GM23338 (cell line): ENCODE data around the gene GAREM1. TPM values are rescaled to one million over a fixed set of nuclear protein-coding genes. Genes with fewer than 3 reads are reported as not detected.

Source experiments
- ATAC-seq: fragments of 200-7000 bp; cut with Tn5 transposase; 3 replicates; pipeline ENCODE4 v1.9.1; 2020
- DNase-seq: peaks from one replicate; pipeline ENCODE4 v3.0.0-alpha.2; 2015; ENCODE audit warnings: low spot score
- H2AFZ ChIP-seq: fragments of 200-600 bp; sonication (generic); 2 replicates; pipeline ENCODE4 v1.8.0; 2016; ENCODE audit warnings: antibody characterized with exemption, mild to moderate bottlenecking, moderate library complexity
- H3F3A ChIP-seq: fragments of 200-600 bp; sonication (generic); replicated peaks from 2 replicates; pipeline ENCODE4 v1.8.0; 2017; ENCODE audit warnings: antibody characterized with exemption, mixed run types, low read depth
- H3K27ac ChIP-seq: fragments of 200-600 bp; sonication (generic); 2 replicates; pipeline ENCODE4 v1.6.1; 2016; ENCODE audit warnings: low read depth
- H3K27me3 ChIP-seq: fragments of 200-600 bp; sonication (generic); 2 replicates; pipeline ENCODE4 v1.8.0; 2016; ENCODE audit warnings: mild to moderate bottlenecking, mixed run types, moderate library complexity; ENCODE audit not compliant: insufficient read depth
- H3K36me3 ChIP-seq: fragments of 200-600 bp; sonication (generic); 2 replicates; pipeline ENCODE4 v1.8.0; 2016; ENCODE audit warnings: mild to moderate bottlenecking; ENCODE audit not compliant: insufficient read depth
- H3K4me1 ChIP-seq: fragments of 200-600 bp; sonication (generic); 2 replicates; pipeline ENCODE4 v1.8.0; 2016; ENCODE audit warnings: mild to moderate bottlenecking, moderate library complexity; ENCODE audit not compliant: insufficient read depth
- H3K4me2 ChIP-seq: fragments of 200-600 bp; sonication (generic); 2 replicates; pipeline ENCODE4 v1.7.1; 2017; ENCODE audit warnings: mixed run types
- H3K4me3 ChIP-seq: fragments of 200-600 bp; sonication (generic); 2 replicates; pipeline ENCODE4 v1.6.1; 2016; ENCODE audit warnings: mixed run types
- H3K79me2 ChIP-seq: fragments of 200-600 bp; sonication (generic); replicated peaks from 2 replicates; pipeline ENCODE4 v1.8.0; 2017; ENCODE audit warnings: mild to moderate bottlenecking; ENCODE audit not compliant: insufficient read depth
- H3K9me2 ChIP-seq: fragments of 200-600 bp; sonication (generic); 2 replicates; pipeline ENCODE4 v1.8.0; 2017; ENCODE audit not compliant: insufficient read depth
- H4K20me1 ChIP-seq: fragments of 200-600 bp; sonication (generic); replicated peaks from 2 replicates; pipeline ENCODE4 v1.8.0; 2017; ENCODE audit warnings: mild to moderate bottlenecking; ENCODE audit not compliant: insufficient read depth
- H3K27ac Mint-ChIP-seq: 2 replicates; pipeline ENCODE4 v1.8.0; 2020; ENCODE audit warnings: inconsistent platforms, mild to moderate bottlenecking, moderate library complexity, mixed read lengths
- H3K27me3 Mint-ChIP-seq: 3 replicates; pipeline ENCODE4 v1.8.0; 2022; ENCODE audit warnings: low read depth, mild to moderate bottlenecking, moderate library complexity, mixed read lengths, inconsistent platforms; ENCODE audit not compliant: insufficient read depth, poor library complexity
- H3K36me3 Mint-ChIP-seq: 3 replicates; pipeline ENCODE4 v1.8.0; 2021; ENCODE audit warnings: low read depth, mild to moderate bottlenecking, inconsistent platforms, moderate library complexity, mixed read lengths
- H3K4me1 Mint-ChIP-seq: 3 replicates; pipeline ENCODE4 v1.8.0; 2020; ENCODE audit warnings: mild to moderate bottlenecking, inconsistent platforms, mixed read lengths
- H3K4me3 Mint-ChIP-seq: 3 replicates; pipeline ENCODE4 v1.8.0; 2021; ENCODE audit warnings: moderate library complexity, mild to moderate bottlenecking, inconsistent platforms, mixed read lengths
- H3K9me3 Mint-ChIP-seq: 3 replicates; pipeline ENCODE4 v1.8.0; 2020; ENCODE audit warnings: moderate library complexity, mild to moderate bottlenecking, inconsistent platforms, mixed read lengths
- CREB1 ChIP-seq: fragments of 250-450 bp; sonication (Bioruptor Pico); IDR thresholded peaks from 2 replicates; pipeline ENCODE4 v1.5.0; 2020; ENCODE audit warnings: low read depth, mild to moderate bottlenecking, moderate library complexity
- ETS1 ChIP-seq: IDR thresholded peaks from 2 replicates; pipeline ENCODE4 v1.6.1; 2016; ENCODE audit warnings: antibody characterized with exemption
- EZH2 ChIP-seq: fragments of 200-600 bp; sonication (generic); IDR thresholded peaks from one replicate; pipeline ENCODE4 v1.8.0; 2017; ENCODE audit warnings: antibody characterized with exemption, mild to moderate bottlenecking, low read depth; ENCODE audit not compliant: unreplicated experiment
- EZH2phosphoT487 ChIP-seq: fragments of 200-600 bp; sonication (generic); IDR thresholded peaks from one replicate; pipeline ENCODE4 v1.8.1; 2018; ENCODE audit warnings: antibody characterized with exemption; ENCODE audit not compliant: unreplicated experiment
- JUNB ChIP-seq: IDR thresholded peaks from one replicate; pipeline ENCODE4 v1.6.1; 2016; ENCODE audit warnings: antibody characterized with exemption; ENCODE audit not compliant: unreplicated experiment
- NANOG ChIP-seq: IDR thresholded peaks from 2 replicates; pipeline ENCODE4 v1.6.1; 2016; ENCODE audit warnings: antibody characterized with exemption, borderline replicate concordance
- POLR2AphosphoS5 ChIP-seq: IDR thresholded peaks from 2 replicates; pipeline ENCODE4 v1.6.1; 2016; ENCODE audit warnings: antibody characterized with exemption, low read depth
- STAT1 ChIP-seq: IDR thresholded peaks from one replicate; pipeline ENCODE4 v1.6.1; 2016; ENCODE audit warnings: antibody characterized with exemption; ENCODE audit not compliant: unreplicated experiment
- ZNF114 ChIP-seq: fragments of 250-450 bp; sonication (Bioruptor Pico); IDR thresholded peaks from 2 replicates; pipeline ENCODE4 v1.5.0; 2020; ENCODE audit warnings: mild to moderate bottlenecking, moderate library complexity
- ZNF331 ChIP-seq: fragments of 250-450 bp; sonication (Bioruptor Pico); IDR thresholded peaks from 2 replicates; pipeline ENCODE4 v1.5.0; 2020; ENCODE audit warnings: low read depth, mild to moderate bottlenecking, moderate library complexity
- polyA plus RNA-seq: library from polyadenylated mRNA; unstranded; fragments of >200 nt; fragmentation: Nextera tagmentation; extraction: Ambion mirVana; gene quantifications from 2 replicates; pipeline ENCODE4 v1.2.1, GENCODE V29; 2016
- total RNA-seq: library from RNA; depleted of rRNA; stranded (reverse); fragments of >200 nt; shearing (Covaris generic); gene quantifications from 2 replicates; pipeline ENCODE4 v1.2.3, GENCODE V29; 2014
- TF ChIP-seq, protein P1 (sequence below), 2 experiments: fragments of 200-600 bp in 1 of 2; sonication (generic) in 1 of 2; conservative IDR thresholded peaks; 2 replicates each; pipeline versions ENCODE4 v1.5.1 to v1.6.1; 2016 to 2017; ENCODE audit warnings: antibody characterized with exemption in 2 of 2, low read depth in 2 of 2, mild to moderate bottlenecking in 2 of 2, moderate library complexity in 1 of 2
- TF ChIP-seq, protein P2 (sequence below): fragments of 250-450 bp; sonication (Bioruptor Pico); IDR thresholded peaks from 2 replicates; pipeline ENCODE4 v1.5.0; 2020; ENCODE audit warnings: mild to moderate bottlenecking, moderate library complexity
- TF ChIP-seq, protein P3 (sequence below): IDR thresholded peaks from one replicate; pipeline ENCODE4 v1.6.1; 2018; ENCODE audit warnings: antibody characterized with exemption; ENCODE audit not compliant: unreplicated experiment

GAREM1 gene
- total and polyA plus RNA-seq, 2 experiments from 2014 or later = 2.7 to 6.0 TPM

DNA sequence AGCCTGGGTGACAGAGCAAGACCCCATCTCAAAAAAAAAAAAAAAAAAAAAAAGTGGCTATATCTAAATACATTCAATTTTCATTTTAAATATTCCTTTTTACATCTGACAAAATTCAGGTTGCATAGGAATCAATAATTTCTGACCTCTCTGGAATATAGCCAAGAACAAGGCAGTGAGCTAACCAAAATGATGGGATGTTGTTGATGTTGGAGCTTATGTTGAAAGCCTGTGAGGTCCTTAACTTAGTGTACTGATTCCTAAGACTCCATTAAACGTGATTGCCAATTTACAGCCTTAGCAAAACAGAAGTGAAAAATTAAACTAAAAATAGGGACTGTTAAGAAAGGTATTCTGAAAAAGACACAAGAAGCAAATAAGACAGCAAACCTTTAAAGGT lies 171.2 kb downstream of the GAREM1 start:
- no peaks in the 10 kb centered on the region for H3K27me3 Mint-ChIP-seq
- no peak overlapping the region for H3K4me3 ChIP-seq
- H3K27me3 ChIP-seq = no peaks in the 10 kb centered on the region
- H3K9me2 ChIP-seq = no peaks in the 10 kb centered on the region
- no peak overlapping the region for H3K4me2 ChIP-seq
- H4K20me1 ChIP-seq = no peaks in the 10 kb centered on the region
- no peaks in the 10 kb centered on the region for H3K4me1 ChIP-seq
- H3K27ac Mint-ChIP-seq = no peak overlapping the region
- H2AFZ ChIP-seq = no peak overlapping the region
- TF ChIP-seq CREB1 (CRISPR knock-in tag) = no peak
- no peak for TF ChIP-seq ZNF331 (CRISPR knock-in tag)
- no peak for TF ChIP-seq EZH2
- TF ChIP-seq ZNF114 = no peak
- TF ChIP-seq POLR2AphosphoS5 = no peak
- TF ChIP-seq NANOG = no peak
- TF ChIP-seq, protein P1, sequence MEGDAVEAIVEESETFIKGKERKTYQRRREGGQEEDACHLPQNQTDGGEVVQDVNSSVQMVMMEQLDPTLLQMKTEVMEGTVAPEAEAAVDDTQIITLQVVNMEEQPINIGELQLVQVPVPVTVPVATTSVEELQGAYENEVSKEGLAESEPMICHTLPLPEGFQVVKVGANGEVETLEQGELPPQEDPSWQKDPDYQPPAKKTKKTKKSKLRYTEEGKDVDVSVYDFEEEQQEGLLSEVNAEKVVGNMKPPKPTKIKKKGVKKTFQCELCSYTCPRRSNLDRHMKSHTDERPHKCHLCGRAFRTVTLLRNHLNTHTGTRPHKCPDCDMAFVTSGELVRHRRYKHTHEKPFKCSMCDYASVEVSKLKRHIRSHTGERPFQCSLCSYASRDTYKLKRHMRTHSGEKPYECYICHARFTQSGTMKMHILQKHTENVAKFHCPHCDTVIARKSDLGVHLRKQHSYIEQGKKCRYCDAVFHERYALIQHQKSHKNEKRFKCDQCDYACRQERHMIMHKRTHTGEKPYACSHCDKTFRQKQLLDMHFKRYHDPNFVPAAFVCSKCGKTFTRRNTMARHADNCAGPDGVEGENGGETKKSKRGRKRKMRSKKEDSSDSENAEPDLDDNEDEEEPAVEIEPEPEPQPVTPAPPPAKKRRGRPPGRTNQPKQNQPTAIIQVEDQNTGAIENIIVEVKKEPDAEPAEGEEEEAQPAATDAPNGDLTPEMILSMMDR (conservative IDR thresholded peaks at IDR 0.05; ENCODE audit: low read depth in 2 of 2) = no peak
- no peak for TF ChIP-seq JUNB
- TF ChIP-seq EZH2phosphoT487 = no peak
- TF ChIP-seq ETS1 = no peak
- TF ChIP-seq, protein P2, sequence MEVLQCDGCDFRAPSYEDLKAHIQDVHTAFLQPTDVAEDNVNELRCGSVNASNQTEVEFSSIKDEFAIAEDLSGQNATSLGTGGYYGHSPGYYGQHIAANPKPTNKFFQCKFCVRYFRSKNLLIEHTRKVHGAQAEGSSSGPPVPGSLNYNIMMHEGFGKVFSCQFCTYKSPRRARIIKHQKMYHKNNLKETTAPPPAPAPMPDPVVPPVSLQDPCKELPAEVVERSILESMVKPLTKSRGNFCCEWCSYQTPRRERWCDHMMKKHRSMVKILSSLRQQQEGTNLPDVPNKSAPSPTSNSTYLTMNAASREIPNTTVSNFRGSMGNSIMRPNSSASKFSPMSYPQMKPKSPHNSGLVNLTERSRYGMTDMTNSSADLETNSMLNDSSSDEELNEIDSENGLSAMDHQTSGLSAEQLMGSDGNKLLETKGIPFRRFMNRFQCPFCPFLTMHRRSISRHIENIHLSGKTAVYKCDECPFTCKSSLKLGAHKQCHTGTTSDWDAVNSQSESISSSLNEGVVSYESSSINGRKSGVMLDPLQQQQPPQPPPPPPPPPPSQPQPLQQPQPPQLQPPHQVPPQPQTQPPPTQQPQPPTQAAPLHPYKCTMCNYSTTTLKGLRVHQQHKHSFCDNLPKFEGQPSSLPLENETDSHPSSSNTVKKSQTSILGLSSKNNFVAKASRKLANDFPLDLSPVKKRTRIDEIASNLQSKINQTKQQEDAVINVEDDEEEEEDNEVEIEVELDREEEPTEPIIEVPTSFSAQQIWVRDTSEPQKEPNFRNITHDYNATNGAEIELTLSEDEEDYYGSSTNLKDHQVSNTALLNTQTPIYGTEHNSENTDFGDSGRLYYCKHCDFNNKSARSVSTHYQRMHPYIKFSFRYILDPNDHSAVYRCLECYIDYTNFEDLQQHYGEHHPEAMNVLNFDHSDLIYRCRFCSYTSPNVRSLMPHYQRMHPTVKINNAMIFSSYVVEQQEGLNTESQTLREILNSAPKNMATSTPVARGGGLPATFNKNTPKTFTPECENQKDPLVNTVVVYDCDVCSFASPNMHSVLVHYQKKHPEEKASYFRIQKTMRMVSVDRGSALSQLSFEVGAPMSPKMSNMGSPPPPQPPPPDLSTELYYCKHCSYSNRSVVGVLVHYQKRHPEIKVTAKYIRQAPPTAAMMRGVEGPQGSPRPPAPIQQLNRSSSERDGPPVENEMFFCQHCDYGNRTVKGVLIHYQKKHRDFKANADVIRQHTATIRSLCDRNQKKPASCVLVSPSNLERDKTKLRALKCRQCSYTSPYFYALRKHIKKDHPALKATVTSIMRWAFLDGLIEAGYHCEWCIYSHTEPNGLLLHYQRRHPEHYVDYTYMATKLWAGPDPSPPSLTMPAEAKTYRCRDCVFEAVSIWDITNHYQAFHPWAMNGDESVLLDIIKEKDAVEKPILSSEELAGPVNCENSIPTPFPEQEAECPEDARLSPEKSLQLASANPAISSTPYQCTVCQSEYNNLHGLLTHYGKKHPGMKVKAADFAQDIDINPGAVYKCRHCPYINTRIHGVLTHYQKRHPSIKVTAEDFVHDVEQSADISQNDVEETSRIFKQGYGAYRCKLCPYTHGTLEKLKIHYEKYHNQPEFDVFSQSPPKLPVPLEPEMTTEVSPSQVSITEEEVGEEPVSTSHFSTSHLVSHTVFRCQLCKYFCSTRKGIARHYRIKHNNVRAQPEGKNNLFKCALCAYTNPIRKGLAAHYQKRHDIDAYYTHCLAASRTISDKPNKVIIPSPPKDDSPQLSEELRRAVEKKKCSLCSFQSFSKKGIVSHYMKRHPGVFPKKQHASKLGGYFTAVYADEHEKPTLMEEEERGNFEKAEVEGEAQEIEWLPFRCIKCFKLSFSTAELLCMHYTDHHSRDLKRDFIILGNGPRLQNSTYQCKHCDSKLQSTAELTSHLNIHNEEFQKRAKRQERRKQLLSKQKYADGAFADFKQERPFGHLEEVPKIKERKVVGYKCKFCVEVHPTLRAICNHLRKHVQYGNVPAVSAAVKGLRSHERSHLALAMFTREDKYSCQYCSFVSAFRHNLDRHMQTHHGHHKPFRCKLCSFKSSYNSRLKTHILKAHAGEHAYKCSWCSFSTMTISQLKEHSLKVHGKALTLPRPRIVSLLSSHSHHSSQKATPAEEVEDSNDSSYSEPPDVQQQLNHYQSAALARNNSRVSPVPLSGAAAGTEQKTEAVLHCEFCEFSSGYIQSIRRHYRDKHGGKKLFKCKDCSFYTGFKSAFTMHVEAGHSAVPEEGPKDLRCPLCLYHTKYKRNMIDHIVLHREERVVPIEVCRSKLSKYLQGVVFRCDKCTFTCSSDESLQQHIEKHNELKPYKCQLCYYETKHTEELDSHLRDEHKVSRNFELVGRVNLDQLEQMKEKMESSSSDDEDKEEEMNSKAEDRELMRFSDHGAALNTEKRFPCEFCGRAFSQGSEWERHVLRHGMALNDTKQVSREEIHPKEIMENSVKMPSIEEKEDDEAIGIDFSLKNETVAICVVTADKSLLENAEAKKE = no peak
- no peak for TF ChIP-seq STAT1
- TF ChIP-seq, protein P3, sequence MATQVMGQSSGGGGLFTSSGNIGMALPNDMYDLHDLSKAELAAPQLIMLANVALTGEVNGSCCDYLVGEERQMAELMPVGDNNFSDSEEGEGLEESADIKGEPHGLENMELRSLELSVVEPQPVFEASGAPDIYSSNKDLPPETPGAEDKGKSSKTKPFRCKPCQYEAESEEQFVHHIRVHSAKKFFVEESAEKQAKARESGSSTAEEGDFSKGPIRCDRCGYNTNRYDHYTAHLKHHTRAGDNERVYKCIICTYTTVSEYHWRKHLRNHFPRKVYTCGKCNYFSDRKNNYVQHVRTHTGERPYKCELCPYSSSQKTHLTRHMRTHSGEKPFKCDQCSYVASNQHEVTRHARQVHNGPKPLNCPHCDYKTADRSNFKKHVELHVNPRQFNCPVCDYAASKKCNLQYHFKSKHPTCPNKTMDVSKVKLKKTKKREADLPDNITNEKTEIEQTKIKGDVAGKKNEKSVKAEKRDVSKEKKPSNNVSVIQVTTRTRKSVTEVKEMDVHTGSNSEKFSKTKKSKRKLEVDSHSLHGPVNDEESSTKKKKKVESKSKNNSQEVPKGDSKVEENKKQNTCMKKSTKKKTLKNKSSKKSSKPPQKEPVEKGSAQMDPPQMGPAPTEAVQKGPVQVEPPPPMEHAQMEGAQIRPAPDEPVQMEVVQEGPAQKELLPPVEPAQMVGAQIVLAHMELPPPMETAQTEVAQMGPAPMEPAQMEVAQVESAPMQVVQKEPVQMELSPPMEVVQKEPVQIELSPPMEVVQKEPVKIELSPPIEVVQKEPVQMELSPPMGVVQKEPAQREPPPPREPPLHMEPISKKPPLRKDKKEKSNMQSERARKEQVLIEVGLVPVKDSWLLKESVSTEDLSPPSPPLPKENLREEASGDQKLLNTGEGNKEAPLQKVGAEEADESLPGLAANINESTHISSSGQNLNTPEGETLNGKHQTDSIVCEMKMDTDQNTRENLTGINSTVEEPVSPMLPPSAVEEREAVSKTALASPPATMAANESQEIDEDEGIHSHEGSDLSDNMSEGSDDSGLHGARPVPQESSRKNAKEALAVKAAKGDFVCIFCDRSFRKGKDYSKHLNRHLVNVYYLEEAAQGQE = no peak
- no peaks in the 10 kb centered on the region; the same call in 2 of the 3 replicates for H3K9me3 Mint-ChIP-seq
- ATAC-seq (no peak), DNase-seq (no peak)
- no peaks in the 10 kb centered on the region for H3K36me3 ChIP-seq
- no peak overlapping the region for H3K27ac ChIP-seq
- H3F3A ChIP-seq = no peaks in the 10 kb centered on the region
- no peaks in the 10 kb centered on the region for H3K4me1 Mint-ChIP-seq
- H3K79me2 ChIP-seq = no peaks in the 10 kb centered on the region
- H3K36me3 Mint-ChIP-seq = no peaks in the 10 kb centered on the region
- no peak overlapping the region for H3K4me3 Mint-ChIP-seq
